GM06990 (cell line): ENCODE results near the gene RFC2.

Source experiments
- DNase-seq: peaks from one replicate; pipeline ENCODE4 v3.0.0-alpha.2; 2011; ENCODE audit not compliant: insufficient read length; ENCODE audit errors: extremely low read depth
- H3K27me3 ChIP-seq: replicated peaks from 2 replicates; pipeline ENCODE4 v1.6.0; 2011; ENCODE audit warnings: low read length; ENCODE audit not compliant: control insufficient read depth, insufficient read depth
- H3K36me3 ChIP-seq: 2 replicates; pipeline ENCODE4 v1.5.1; 2011; ENCODE audit warnings: low read length; ENCODE audit not compliant: control insufficient read depth, insufficient read depth
- H3K4me3 ChIP-seq: replicated peaks from 2 replicates; pipeline ENCODE4 v1.5.1; 2011; ENCODE audit warnings: low read depth, mild to moderate bottlenecking, control low read depth, low read length
- TF ChIP-seq, protein P1 (sequence below): IDR thresholded peaks from 2 replicates; pipeline ENCODE4 v1.5.1; 2011; ENCODE audit warnings: low read length, control low read depth, mild to moderate bottlenecking, inconsistent platforms; ENCODE audit not compliant: insufficient read depth, poor library complexity, severe bottlenecking

The RFC2 gene

DNA sequence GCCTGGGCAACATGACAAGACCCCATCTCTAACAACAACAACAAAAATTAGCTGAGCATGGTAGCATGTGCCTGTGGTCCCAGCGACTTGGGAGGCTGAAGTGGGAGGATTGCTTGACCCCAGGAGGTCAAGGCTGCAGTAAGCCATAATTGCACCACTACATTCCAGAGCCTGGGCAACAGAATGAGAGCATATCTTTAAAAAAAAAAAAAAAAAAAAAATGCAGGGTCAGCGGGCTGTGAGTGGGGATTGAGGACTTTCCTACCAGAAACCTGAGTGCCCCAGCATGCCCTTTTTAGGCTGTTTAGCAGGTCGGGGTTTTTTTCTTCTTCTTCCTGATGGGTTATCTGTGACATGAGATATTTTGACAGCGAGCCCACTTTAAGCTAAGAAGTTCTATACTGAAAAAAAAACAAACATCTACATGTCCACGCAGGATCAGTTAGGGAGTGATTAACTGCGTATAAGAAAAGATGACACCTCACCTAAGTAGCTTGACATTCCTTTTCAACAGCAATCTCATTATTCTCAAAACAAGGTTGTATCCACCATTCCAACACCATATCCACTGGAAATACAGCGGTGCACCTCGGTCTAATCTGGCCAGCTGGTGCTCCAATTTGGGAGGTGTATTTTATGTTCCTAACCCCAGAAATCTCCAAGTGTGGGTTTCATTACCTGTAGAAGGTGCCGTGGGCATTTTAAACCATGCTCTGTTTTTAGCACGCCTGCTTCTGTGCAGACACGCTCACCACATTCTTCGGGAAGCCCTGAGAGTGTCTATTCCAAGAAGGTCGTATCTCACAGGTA, 13.8 kb upstream of the RFC2 start:
- no peak overlapping the region for H3K4me3 ChIP-seq
- TF ChIP-seq, protein P1, sequence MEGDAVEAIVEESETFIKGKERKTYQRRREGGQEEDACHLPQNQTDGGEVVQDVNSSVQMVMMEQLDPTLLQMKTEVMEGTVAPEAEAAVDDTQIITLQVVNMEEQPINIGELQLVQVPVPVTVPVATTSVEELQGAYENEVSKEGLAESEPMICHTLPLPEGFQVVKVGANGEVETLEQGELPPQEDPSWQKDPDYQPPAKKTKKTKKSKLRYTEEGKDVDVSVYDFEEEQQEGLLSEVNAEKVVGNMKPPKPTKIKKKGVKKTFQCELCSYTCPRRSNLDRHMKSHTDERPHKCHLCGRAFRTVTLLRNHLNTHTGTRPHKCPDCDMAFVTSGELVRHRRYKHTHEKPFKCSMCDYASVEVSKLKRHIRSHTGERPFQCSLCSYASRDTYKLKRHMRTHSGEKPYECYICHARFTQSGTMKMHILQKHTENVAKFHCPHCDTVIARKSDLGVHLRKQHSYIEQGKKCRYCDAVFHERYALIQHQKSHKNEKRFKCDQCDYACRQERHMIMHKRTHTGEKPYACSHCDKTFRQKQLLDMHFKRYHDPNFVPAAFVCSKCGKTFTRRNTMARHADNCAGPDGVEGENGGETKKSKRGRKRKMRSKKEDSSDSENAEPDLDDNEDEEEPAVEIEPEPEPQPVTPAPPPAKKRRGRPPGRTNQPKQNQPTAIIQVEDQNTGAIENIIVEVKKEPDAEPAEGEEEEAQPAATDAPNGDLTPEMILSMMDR: no peak
- no peak for DNase-seq
- H3K27me3 ChIP-seq: no peaks in the 10 kb centered on the region
- no peaks in the 10 kb centered on the region for H3K36me3 ChIP-seq

DNA sequence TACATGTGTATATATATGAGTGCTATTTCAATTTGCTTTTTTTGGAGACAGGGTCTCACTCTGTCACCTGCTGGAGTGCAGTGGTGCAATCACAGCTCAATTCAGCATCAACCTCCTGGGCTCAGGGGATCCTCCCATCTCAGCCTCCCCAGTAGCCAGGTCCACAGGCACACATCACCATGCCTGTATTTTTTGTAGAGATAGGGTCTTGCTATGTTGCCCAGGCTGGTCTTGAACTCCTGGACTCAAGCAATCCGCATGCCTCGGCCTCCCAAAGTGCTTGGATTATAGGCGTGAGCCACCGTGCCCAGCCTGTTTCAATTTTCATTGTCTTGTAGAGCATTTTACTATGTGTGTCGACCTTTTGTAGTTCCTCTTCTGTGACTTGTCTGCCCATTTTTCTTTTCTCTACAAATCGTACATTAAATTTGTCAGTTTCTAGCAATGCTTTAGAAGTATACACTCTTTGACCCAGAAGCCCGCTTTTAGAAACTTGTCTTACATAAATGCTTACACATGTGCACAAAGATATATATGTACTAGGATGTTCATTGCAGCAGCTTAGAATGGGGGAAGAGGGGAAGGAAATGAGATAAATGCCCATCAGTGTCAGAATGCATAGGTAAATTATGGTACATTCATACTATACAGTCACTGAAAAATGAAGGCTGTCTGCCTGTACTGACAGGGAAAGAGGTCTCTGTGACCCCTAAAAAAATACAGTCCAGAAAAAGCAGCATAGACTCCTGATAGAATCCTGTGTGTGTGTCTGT, 12.2 kb upstream of the RFC2 start:
- H3K27me3 ChIP-seq: no peaks in the 10 kb centered on the region
- TF ChIP-seq, protein P1: no peak
- H3K4me3 ChIP-seq: no peak overlapping the region
- DNase-seq: no peak
- no peaks in the 10 kb centered on the region for H3K36me3 ChIP-seq

DNA sequence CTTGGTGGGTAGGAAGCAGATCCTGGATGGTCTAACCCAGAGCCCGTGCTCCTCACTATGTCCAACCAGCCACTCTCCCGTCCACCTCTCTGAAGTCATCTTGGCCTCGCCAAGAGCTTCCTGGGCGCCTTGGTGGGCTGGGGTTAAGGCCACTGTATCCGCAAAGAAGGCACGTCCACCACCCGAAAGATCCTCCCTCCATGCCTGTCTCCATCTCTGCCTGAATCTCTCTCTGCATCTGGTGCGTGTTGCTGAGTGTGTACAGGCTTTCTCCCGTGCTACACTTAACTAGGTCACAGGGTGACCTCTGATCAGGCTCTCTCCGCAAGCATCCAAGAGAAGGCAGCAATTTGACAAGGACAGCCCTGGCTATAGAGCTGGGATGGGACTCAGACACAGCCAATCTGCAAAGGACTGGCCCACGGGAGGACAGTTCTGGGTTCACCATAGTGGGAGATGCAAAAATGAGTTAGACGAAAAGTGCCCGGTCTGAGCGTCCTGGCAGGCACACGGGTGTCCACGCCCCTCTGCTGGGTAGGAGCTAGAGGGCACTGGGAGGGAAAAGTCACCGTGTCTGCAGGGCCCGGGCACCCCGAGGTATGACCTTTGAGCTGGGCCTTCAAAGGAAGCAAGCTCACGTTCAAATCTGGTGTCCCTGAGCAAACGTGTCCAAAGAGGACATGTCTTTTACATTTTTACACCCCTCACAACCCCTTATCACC, 9.4 kb upstream of the RFC2 start:
- TF ChIP-seq, protein P1: no peak
- Histone ChIP-seq H3K4me3 (no peak overlapping the region), H3K27me3 (no peaks in the 10 kb centered on the region), H3K36me3 (no peaks in the 10 kb centered on the region)
- no peak for DNase-seq

DNA sequence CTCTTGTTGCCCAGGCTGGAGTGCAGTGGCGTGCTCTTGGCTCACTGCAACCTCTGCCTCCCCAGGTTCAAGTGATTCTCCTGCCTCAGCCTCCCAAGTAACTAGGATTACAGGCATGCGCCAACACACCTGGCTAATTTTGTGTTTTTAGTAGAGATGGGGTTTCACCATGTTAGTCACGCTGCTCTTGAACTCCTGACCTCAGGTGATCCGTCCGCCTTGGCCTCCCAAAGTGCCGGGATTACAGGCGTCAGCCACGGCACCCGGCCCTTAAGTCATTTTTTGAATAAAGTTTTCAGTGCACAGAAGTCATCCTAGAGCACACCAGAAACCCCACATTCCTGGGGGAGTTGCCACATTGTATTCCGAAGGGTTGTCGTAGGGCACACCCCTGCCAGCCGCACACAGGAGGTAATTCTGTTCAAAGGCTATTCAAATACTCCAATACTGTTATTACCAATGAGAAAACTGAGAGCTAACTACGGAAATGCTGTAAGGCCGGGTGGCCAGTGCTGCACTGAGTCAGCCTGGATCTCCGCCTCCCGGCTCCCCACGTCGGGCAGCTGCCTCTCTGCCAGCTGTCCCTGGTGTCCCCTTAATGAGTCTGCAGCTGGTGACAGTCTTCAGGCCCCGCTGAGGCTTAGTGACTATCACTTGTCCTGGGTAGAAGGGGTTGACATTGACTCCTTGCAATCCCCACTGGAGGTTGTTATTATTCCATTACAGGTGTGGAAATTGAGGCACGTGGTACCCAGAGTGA, 8.6 kb upstream of the RFC2 start:
- no peak overlapping the region for H3K4me3 ChIP-seq
- TF ChIP-seq, protein P1: no peak

DNA sequence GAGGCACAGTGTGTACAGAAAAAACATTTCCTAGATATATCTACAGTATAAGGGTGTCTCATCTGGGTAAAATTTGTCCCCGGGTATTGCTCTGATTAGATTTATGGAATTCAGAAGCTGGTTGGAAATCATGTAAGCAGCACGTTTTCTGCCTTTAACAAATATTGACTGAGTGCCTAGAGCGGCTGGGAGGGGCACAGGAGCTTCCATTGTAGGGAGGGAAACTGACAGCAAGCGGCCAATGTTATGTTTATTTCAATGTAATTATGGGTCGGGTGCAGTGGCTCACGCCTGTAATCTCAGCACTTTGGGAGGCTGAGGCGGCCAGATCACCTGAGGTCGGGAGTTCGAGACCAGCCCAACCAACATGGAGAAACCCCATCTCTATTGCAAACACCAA, 4.4 kb upstream of the RFC2 start:
- H3K27me3 ChIP-seq: no peaks in the 10 kb centered on the region
- no peaks in the 10 kb centered on the region for H3K36me3 ChIP-seq
- TF ChIP-seq, protein P1: no peak
- no peak overlapping the region for H3K4me3 ChIP-seq
- DNase-seq: no peak

More for the DNA sequence above, 8.6 kb upstream of the RFC2 start:
- Histone ChIP-seq H3K27me3 (no peaks in the 10 kb centered on the region), H3K36me3 (no peaks in the 10 kb centered on the region)
- DNase-seq: no peak
